HG02571 (cell line): ENCODE measurements around the gene CCL1.

ENCODE experiments used
- ATAC-seq: cut with Tn5 transposase; IDR thresholded peaks from one replicate; pipeline ENCODE4 v1.9.1; 2021; ENCODE audit warnings: mild to moderate bottlenecking, moderate library complexity; ENCODE audit not compliant: unreplicated experiment

CCL1 gene

DNA sequence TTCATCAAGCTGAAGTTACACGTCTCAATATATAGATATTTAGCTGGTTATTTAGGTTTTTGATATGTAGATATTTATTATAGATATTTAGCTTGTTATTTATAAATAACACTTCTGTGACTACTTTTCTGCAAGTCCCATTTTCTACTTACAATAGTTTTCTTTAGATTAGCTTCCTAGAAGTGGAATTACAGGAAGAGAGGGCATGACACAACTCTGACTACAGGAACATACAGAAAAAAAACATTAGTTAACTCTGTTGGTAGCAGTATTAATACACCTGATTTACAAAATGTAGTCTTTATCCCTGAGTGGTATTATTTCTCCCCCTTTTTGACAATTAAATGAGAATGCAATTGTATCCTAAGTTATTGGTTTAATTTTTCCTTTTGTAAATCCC is 21.2 kb upstream of the CCL1 start:
- ATAC-seq = no peak

- no peak for ATAC-seq
Measured at GRCh38 chr17:34383216-34383615, 20.2 kb upstream of the CCL1 start.

DNA sequence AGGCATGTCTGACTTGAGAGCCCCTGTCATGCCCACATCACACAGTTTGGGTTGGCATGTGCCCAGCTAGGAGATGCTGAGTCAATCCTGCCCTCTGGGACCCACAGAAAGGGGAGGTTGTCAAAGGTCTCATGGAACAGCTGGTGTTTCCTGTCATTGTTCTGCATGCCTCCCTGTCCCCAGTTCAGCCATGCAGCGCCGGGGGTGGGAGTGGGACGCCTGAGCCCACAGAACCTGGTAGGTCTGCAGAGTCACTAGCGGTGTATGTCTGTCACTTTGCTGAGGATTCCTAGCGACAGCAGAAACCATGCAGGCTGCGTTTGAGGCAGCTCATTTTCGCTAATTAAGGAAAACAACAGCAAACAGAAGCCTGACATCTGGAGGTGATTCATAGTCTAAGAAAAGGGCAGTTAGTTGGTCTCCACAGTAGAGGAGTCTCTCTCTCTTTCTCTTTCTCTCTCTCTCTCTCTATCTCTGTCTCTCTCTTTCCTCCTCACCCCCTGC is 19.6 kb upstream of the CCL1 start:
- ATAC-seq = no peak

DNA sequence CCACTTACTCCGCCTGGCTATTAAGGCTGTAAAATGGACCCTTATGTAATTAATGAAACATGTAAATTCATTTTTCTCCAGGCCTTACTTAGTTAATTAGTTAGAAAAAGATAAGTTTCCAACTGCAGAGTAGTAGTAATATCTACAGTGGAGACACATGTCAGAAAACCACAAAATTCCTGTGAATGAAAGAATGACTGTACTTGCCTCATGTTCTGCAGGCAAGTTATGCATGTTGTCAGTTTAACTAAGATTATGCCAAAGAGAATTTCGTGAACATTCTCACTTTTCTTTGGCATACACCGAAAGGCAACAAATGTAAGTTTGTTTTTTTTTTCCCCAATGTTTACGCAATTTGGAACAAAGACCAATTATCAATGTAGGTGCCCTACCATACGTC is 16.8 kb upstream of the CCL1 start:
- ATAC-seq = no peak

- no peak for ATAC-seq
Measured at GRCh38 chr17:34378664-34379101, 15.7 kb upstream of the CCL1 start.

GRCh38 chr17:34377078-34377823 is 14.2 kb upstream of the CCL1 start:
- no peak for ATAC-seq

DNA sequence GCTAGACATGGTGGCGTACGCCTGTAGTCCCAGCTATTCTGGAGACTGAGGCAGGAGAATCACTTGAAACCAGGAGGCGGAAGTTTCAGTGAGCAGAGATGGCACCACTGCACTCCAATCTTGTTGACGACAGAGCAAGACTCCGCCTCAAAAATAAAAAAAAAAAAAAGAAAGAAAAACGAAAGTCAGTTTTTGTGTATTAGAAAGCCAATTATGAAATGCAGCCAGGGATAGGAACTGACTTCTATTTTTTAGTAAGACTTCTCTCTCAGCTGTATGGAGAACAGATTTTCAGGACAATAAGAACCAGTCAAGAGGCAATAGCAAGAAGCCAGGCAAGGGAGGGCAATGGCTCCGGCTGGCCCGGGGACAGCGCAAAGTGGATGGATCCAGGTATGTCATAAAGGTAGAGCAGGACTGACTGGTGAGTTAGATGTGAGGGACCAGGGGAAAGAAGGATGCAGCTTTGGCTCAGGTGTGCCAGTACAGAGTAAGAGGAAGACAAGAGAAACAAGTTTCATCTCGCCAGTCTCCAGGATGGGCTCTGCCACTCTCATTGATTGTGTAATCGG is 12.5 kb upstream of the CCL1 start:
- no peak for ATAC-seq

GRCh38 chr17:34374457-34374856 is 11.4 kb upstream of the CCL1 start:
- ATAC-seq = no peak

DNA sequence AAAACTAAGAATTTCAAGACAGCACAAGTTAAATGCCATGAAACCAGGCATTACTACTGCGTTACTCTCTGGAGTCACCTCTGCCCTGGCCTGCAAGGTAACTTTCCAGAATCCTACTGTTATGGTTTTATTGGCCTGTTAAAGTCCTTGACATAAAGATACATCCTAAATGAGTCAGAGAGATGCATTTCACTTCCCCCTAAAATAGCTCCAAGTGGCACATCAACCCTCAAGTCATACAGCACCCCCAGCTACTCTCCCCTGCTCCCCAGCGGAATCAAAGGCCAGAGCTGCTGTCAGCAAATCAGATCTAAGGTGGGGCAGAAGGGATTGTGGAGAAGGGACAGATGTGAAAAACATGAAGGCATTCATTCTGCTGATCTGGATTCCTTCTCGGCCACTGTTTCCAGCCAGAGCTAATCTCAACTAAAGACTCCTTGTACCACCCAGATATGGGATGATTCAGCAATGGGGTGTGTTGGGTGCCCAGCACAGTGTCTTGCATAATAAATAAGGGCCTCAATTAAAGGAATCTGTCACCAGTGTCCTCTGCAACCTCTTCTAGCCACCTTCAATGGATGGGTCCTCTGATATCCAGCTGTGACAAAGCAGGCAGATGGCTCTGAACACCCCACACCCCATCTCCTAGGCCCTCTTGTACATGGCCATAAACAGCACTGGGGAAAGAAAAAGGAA is 8.5 kb upstream of the CCL1 start:
- ATAC-seq = no peak

DNA sequence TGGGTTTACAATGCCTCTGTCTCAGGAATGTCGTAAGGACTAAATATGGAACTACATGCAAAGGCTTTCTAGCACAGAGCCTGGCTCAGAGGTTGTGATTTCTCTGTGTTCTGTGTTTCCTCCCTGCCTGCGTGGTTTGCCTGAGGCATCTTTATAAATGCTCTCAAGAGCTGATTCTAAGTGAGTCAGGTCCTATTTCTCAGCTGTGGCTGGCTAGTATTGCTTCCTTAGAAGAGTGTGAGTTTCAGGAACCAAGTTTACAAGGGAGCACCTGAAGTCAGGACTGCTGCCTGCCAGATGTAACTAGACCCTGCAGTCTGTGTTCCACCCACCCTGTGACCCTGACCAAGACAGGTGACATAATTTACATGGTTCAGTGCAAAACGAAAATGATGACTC is 8.0 kb upstream of the CCL1 start:
- no peak for ATAC-seq

- ATAC-seq = no peak
Measured at GRCh38 chr17:34370376-34370996, 7.5 kb upstream of the CCL1 start.

- no peak for ATAC-seq
Measured at GRCh38 chr17:34369571-34369970, 6.5 kb upstream of the CCL1 start.

DNA sequence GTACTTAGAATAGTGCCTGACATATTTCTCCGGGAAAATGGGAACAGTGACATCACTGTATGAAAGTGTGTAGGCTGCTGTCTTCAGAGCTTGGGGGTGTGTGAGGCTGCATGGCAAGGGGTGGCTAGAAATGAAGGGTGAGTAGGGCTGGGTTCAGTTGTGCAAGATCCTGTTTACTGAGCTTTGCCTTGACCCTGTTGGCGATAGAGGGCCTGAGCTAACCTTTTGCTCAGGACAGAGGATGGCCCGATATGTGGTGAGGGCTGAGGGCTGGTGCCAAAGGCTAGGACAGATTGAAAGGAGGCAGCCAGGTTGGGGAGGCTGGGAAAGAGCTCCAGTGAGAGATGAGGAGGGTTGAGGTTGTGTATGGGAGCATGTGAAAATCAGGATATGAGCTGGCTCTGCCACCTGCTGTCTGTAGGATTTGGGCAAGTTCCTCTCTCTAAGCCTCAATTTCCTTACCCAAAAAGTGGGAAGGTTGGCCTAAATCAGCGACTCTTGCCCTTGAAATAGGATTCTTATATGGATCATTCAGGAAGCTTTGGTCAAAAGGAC is 6.0 kb upstream of the CCL1 start:
- ATAC-seq = no peak

- ATAC-seq = no peak
Measured at GRCh38 chr17:34368196-34368945, 5.3 kb upstream of the CCL1 start.

DNA sequence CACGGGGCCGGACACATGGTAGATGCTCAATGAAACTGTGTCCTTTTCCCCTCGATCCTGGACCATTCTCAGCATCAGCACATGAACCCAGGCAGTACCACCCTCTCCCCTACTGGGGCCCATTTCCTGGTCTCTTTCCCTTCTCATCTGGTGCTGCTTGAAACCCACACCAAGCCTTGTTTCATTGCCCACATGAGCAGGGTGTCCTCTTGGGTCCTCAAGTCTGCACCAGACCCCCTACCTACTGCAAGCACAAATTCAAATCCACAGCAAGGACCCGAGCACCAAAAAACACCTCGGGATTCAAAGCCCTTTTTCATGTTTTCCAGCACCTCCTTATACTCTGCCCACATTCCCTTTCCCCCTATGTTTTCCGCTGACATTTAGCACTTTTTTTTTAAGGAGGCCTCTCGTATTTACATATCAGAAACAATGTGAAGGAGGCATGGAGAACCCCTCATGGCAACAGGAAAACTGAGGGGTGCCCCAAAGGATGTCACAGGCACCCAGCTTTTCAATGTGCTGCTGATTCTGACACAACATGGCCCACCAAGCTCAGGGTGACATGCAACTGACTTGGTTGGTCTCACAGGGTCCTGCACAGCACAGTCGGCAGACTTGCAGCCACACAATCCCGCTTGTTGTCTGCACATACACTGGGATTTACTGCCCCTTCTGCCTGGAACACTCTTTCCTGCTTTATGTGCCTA is 4.6 kb upstream of the CCL1 start:
- no peak for ATAC-seq

DNA sequence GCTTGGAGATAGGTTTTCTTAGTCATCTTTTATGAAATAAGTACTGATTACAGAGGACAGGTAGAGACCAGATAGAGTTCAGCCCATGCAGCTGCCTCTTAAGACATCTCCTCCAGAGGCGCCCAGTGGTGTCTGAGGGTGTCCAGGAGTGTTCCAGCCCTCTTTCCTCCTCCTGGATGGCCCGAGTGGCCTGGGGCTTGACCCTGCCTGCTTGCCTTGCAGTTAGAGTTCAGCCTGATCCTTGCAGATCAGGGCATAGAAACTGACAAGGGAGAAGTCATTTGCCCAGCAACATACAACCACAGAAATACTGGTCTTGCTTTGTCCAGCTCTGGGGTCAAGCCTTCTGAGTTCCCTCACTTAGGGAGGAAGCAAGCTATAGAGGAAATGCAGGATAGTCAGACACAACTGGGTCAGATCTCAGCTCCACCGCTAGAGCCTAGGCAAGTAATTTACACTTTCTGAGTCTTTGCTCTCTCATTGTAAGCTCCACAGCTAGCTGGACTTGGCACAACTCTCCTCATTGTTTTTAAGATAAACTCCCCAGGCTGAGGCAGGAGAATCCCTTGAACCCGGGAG is 3.6 kb upstream of the CCL1 start:
- no peak for ATAC-seq

DNA sequence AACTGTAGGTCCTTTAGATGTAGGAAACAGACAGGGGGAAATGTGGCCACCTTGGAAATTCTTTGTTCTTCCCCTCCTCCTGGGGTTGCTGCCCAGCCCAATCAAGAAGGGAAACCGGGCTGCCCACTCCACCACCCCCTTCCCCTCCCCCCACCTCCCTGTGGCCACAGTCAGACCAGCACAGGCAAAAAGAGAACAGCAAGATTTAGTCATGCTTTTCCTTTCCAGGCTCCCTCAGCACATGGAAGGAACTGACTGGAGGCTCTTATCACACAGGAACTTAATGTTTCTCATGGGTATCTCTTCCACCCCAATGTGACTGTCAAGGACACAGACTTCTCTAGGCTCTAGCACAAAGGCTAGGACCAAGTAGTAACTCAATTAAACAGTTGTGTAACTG is 3.0 kb upstream of the CCL1 start:
- no peak for ATAC-seq

- no peak for ATAC-seq
Measured at GRCh38 chr17:34365340-34365739, 2.3 kb upstream of the CCL1 start.

DNA sequence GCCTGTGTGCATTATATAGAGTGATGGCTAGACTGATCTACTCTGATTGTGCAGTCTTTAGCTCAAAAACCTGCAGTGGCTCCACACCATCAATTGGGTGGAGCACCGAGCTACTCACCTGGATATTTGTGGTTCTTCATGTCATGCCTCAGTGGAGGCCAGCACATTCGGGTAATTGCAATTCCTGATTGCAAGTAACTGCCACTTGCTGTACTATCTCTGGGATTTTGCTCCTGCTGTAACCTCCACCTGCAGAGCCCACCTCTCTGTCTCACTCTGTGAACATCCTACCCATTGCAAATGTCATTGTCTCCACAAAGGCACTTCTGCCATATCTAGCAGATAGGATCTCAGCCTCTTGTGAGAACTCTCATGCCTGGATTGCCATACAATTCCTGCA is 1.7 kb upstream of the CCL1 start:
- ATAC-seq = no peak
